H9 (cell line): Measurements from ENCODE around the gene ZNF831. TPM values are rescaled to one million over a fixed set of nuclear protein-coding genes. Genes with fewer than 3 reads are reported as not detected.

Source experiments
- DNase-seq: peaks from one replicate; pipeline ENCODE4 v3.0.0-alpha.2; 2017
- H2AFZ ChIP-seq: one replicate; pipeline ENCODE4 v1.6.1; 2013; ENCODE audit warnings: mild to moderate bottlenecking, low read length, control low read depth, moderate library complexity
- H2AK5ac ChIP-seq: 2 replicates; pipeline ENCODE4 v1.6.1; 2013; ENCODE audit warnings: low read length, control low read depth, mixed read lengths; ENCODE audit not compliant: insufficient read length
- H2BK120ac ChIP-seq: one replicate; pipeline ENCODE4 v1.6.1; 2013; ENCODE audit warnings: low read depth, mild to moderate bottlenecking, low read length, control low read depth, inconsistent platforms; ENCODE audit not compliant: poor library complexity, severe bottlenecking
- H2BK12ac ChIP-seq: 2 replicates; pipeline ENCODE4 v1.6.1; 2013; ENCODE audit warnings: low read length, control low read depth, mixed read lengths, low read depth; ENCODE audit not compliant: insufficient read length
- H2BK15ac ChIP-seq: 2 replicates; pipeline ENCODE4 v1.6.1; 2013; ENCODE audit warnings: low read depth, low read length, control low read depth
- H2BK20ac ChIP-seq: one replicate; pipeline ENCODE4 v1.6.1; 2013; ENCODE audit warnings: low read depth, mild to moderate bottlenecking, low read length, control low read depth, inconsistent platforms; ENCODE audit not compliant: poor library complexity, severe bottlenecking
- H2BK5ac ChIP-seq: 2 replicates; pipeline ENCODE4 v1.6.1; 2013; ENCODE audit warnings: low read length, control low read depth, mixed read lengths; ENCODE audit not compliant: insufficient read length
- H3K14ac ChIP-seq: 2 replicates; pipeline ENCODE4 v1.6.1; 2013; ENCODE audit warnings: low read length, control low read depth; ENCODE audit not compliant: insufficient read depth
- H3K18ac ChIP-seq: 2 replicates; pipeline ENCODE4 v1.6.1; 2013; ENCODE audit warnings: low read depth, mild to moderate bottlenecking, mixed read lengths, low read length, control low read depth; ENCODE audit not compliant: insufficient read length
- H3K23ac ChIP-seq: 2 replicates; pipeline ENCODE4 v1.6.1; 2013; ENCODE audit warnings: low read length, control low read depth, mixed read lengths, low read depth; ENCODE audit not compliant: insufficient read length
- H3K23me2 ChIP-seq: 2 replicates; pipeline ENCODE4 v1.6.1; 2013; ENCODE audit warnings: low read depth, mild to moderate bottlenecking, mixed read lengths, low read length, control low read depth; ENCODE audit not compliant: insufficient read length, poor library complexity, severe bottlenecking
- H3K27ac ChIP-seq: 2 replicates; pipeline ENCODE4 v1.5.1; 2013; ENCODE audit warnings: low read length, control low read depth, mixed read lengths, low read depth; ENCODE audit not compliant: insufficient read length
- H3K27me3 ChIP-seq: 2 replicates; pipeline ENCODE4 v1.6.1; 2013; ENCODE audit warnings: low read length, control low read depth, inconsistent platforms; ENCODE audit not compliant: insufficient read depth
- H3K4ac ChIP-seq: 2 replicates; pipeline ENCODE4 v1.6.1; 2013; ENCODE audit warnings: low read depth, mild to moderate bottlenecking, control low read depth, inconsistent platforms, low read length, moderate library complexity
- H3K4me1 ChIP-seq: 2 replicates; pipeline ENCODE4 v1.6.1; 2013; ENCODE audit warnings: low read length, control low read depth, inconsistent platforms; ENCODE audit not compliant: insufficient read depth
- H3K4me2 ChIP-seq: 2 replicates; pipeline ENCODE4 v1.6.1; 2013; ENCODE audit warnings: low read length, control low read depth, mixed read lengths; ENCODE audit not compliant: insufficient read length, insufficient read depth
- H3K56ac ChIP-seq: 2 replicates; pipeline ENCODE4 v1.6.1; 2013; ENCODE audit warnings: low read depth, mild to moderate bottlenecking, mixed read lengths, low read length, control low read depth; ENCODE audit not compliant: insufficient read length
- H3K79me1 ChIP-seq: 2 replicates; pipeline ENCODE4 v1.6.1; 2013; ENCODE audit warnings: low read depth, mild to moderate bottlenecking, moderate library complexity, low read length, control low read depth, inconsistent platforms; ENCODE audit not compliant: insufficient read depth, poor library complexity, severe bottlenecking
- H3K79me2 ChIP-seq: 2 replicates; pipeline ENCODE4 v1.6.1; 2013; ENCODE audit warnings: low read length, control low read depth, inconsistent platforms; ENCODE audit not compliant: insufficient read depth
- H3K9ac ChIP-seq: 2 replicates; pipeline ENCODE4 v1.6.1; 2013; ENCODE audit warnings: low read length, control low read depth, mixed read lengths; ENCODE audit not compliant: insufficient read length; ENCODE audit errors: extremely low read depth
- H3K9me3 ChIP-seq: one replicate; pipeline ENCODE4 v1.6.1; 2013; ENCODE audit warnings: low read depth, low read length, inconsistent platforms; ENCODE audit not compliant: control insufficient read depth
- H3T11ph ChIP-seq: one replicate; pipeline ENCODE4 v1.6.1; 2013; ENCODE audit warnings: mild to moderate bottlenecking, low read length, control low read depth, inconsistent platforms
- H4K20me1 ChIP-seq: one replicate; pipeline ENCODE4 v1.6.1; 2013; ENCODE audit not compliant: control insufficient read depth, insufficient read length, insufficient read depth
- H4K5ac ChIP-seq: 2 replicates; pipeline ENCODE4 v1.6.1; 2013; ENCODE audit warnings: low read depth, mild to moderate bottlenecking, mixed read lengths, low read length, control low read depth; ENCODE audit not compliant: insufficient read length
- H4K8ac ChIP-seq: replicated peaks from 2 replicates; pipeline ENCODE4 v1.6.1; 2013; ENCODE audit warnings: low read length, control low read depth, mixed read lengths, low read depth; ENCODE audit not compliant: insufficient read length
- H4K91ac ChIP-seq: 2 replicates; pipeline ENCODE4 v1.6.1; 2013; ENCODE audit warnings: low read depth, mild to moderate bottlenecking, moderate library complexity, mixed read lengths, low read length, control low read depth; ENCODE audit not compliant: insufficient read length
- H3K27ac Mint-ChIP-seq, 3 experiments: 2 replicates in 2 of 3; 3 replicates in 1 of 3; pipeline ENCODE4 v1.8.0; 2020 to 2021; ENCODE audit warnings: mixed read lengths in 3 of 3, mild to moderate bottlenecking in 1 of 3, moderate library complexity in 1 of 3
- H3K27me3 Mint-ChIP-seq: 2 replicates; pipeline ENCODE4 v1.8.0; 2021; ENCODE audit warnings: low read depth, mild to moderate bottlenecking, moderate library complexity, mixed read lengths
- H3K36me3 Mint-ChIP-seq, 3 experiments: 2 replicates in 2 of 3; 3 replicates in 1 of 3; pipeline ENCODE4 v1.8.0; 2020 to 2021; ENCODE audit warnings: low read depth in 3 of 3, mixed read lengths in 3 of 3; ENCODE audit not compliant: insufficient read depth in 1 of 3
- H3K4me1 Mint-ChIP-seq, 2 experiments: 2 replicates each; pipeline ENCODE4 v1.8.0; 2020; ENCODE audit warnings: mixed read lengths in 2 of 2
- H3K4me3 Mint-ChIP-seq, 2 experiments: 2 replicates in 1 of 2; 3 replicates in 1 of 2; pipeline ENCODE4 v1.8.0; 2020 to 2021; ENCODE audit warnings: mild to moderate bottlenecking in 2 of 2, mixed read lengths in 2 of 2, moderate library complexity in 1 of 2
- H3K9me3 Mint-ChIP-seq, 2 experiments: 2 replicates in 1 of 2; 3 replicates in 1 of 2; pipeline ENCODE4 v1.8.0; 2020; ENCODE audit warnings: mild to moderate bottlenecking in 2 of 2, mixed read lengths in 2 of 2, moderate library complexity in 1 of 2
- CTCF ChIP-seq: fragments of 200-600 bp; sonication (generic); conservative IDR thresholded peaks from 3 replicates; pipeline ENCODE4 v1.8.0; 2021; ENCODE audit warnings: antibody characterized with exemption, mild to moderate bottlenecking
- WGBS: extraction: QIAGEN DNeasy Blood & Tissue Kit; methylation state at CpG from one replicate; pipeline ENCODE4 v1.1.7; 2013; ENCODE audit warnings: missing lambda C conversion rate, low lambda C conversion rate, mixed read lengths; ENCODE audit not compliant: insufficient read length; ENCODE audit errors: extremely low coverage; 5-methylcytosine and 5-hydroxymethylcytosine counted together
- total RNA-seq: library from RNA; stranded (reverse); gene quantifications from 2 replicates; pipeline ENCODE4 v1.2.1, GENCODE V29; 2021

Gene ZNF831
- total RNA-seq, 1 experiment from 2014 or later: not detected

GRCh38 chr20:59154317-59155013 is 9.2 kb upstream of the ZNF831 start:
- H3K27ac Mint-ChIP-seq: no peak overlapping the region
- Histone ChIP-seq H3K14ac (no peak overlapping the region), H3K27me3 (no peaks in the 10 kb centered on the region), H2AFZ (no peak overlapping the region), H3K18ac (no peak overlapping the region), H2BK12ac (no peak overlapping the region), H3K79me1 (no peaks in the 10 kb centered on the region), H2AK5ac (no peak overlapping the region), H4K8ac (no peak overlapping the region), H3K4me1 (no peaks in the 10 kb centered on the region; the same call in 1 of the 2 replicates), H4K20me1 (no peaks in the 10 kb centered on the region), H3K9ac (no peak overlapping the region), H2BK15ac (no peak overlapping the region), H2BK20ac (no peak overlapping the region), H2BK5ac (no peak overlapping the region), H4K5ac (no peak overlapping the region), H2BK120ac (no peak overlapping the region), H3T11ph (no peak overlapping the region), H3K4me2 (no peak overlapping the region), H4K91ac (no peak overlapping the region), H3K56ac (no peak overlapping the region), H3K23ac (no peak overlapping the region), H3K9me3 (no peaks in the 10 kb centered on the region), H3K79me2 (no peaks in the 10 kb centered on the region), H3K4ac (no peak overlapping the region), H3K27ac (no peak overlapping the region), H3K23me2 (no peaks in the 10 kb centered on the region)
- no CpG with 5 or more reads among the region's 17 CpGs for WGBS
- H3K9me3 Mint-ChIP-seq: no peaks in the 10 kb centered on the region
- no peaks in the 10 kb centered on the region; a peak in 1 of 7 replicates for H3K36me3 Mint-ChIP-seq
- DNase-seq: no peak
- peaks cover 10 to 11% of the 10 kb centered on the region in 2 experiments for H3K4me1 Mint-ChIP-seq
- TF ChIP-seq CTCF: no peak
- peaks cover 15% of the 10 kb centered on the region for H3K27me3 Mint-ChIP-seq
- no peak overlapping the region for H3K4me3 Mint-ChIP-seq
